Colonic mucosa (tissue), 4 donors: ENCODE data around the gene NBEAL1. TPM values are rescaled to one million over a fixed set of nuclear protein-coding genes. Genes with fewer than 3 reads are reported as not detected.
"Not testable (repeated sequence)": the region's sequence is repeated elsewhere in the genome, so short reads cannot be mapped to it uniquely, and the experiment has no call there.

Source experiments
- DNase-seq: peaks from one replicate; pipeline ENCODE4 v3.0.0-alpha.2; 2020
- H3K27ac ChIP-seq: fragments of 200-600 bp; one replicate; pipeline ENCODE4 v1.8.0; 2021
- H3K27me3 ChIP-seq: fragments of 200-600 bp; one replicate; pipeline ENCODE4 v1.8.0; 2021
- H3K36me3 ChIP-seq: fragments of 200-600 bp; one replicate; pipeline ENCODE4 v1.8.0; 2021
- H3K4me1 ChIP-seq: fragments of 200-600 bp; one replicate; pipeline ENCODE4 v1.8.0; 2021; ENCODE audit warnings: mild to moderate bottlenecking
- H3K4me3 ChIP-seq: fragments of 200-600 bp; one replicate; pipeline ENCODE4 v1.8.0; 2021
- H3K9ac ChIP-seq, 2 donors: one replicate each; pipeline ENCODE4 v1.7.0; 2013; ENCODE audit warnings: control low read depth in 2 of 2, low read depth in 2 of 2, low read length in 2 of 2
- H3K9me3 ChIP-seq: fragments of 200-600 bp; one replicate; pipeline ENCODE4 v1.8.0; 2021
- intact Hi-C: fragments of 100-400 bp; cut with DNase I; formaldehyde crosslinking; loops from one replicate; pipeline ENCODE4 v1.14.1; 2022
- total RNA-seq, 2 donors: library from RNA; stranded (reverse); fragmentation: NEBNext Ultra II Directional in 1 of 2; extraction: Animal tissue kit (Norgen Biotek cat#: 25700) in 1 of 2; gene quantifications; one replicate each; pipeline ENCODE4 v1.2.1, GENCODE V29; 2021
- TF ChIP-seq, protein P1 (sequence below): fragments of 200-600 bp; IDR thresholded peaks from one replicate; pipeline ENCODE4 v1.8.0; 2022; ENCODE audit warnings: antibody characterized with exemption, mild to moderate bottlenecking
- donor health status: healthy.
- donor health status: DM: no; HTN: no; CAD: no.
- donor health status: DM: no; HTN: no; CAD: no.

NBEAL1 gene
- total RNA-seq, 2 donors from 2014 or later, result 61.8 to 72.7 TPM

DNA sequence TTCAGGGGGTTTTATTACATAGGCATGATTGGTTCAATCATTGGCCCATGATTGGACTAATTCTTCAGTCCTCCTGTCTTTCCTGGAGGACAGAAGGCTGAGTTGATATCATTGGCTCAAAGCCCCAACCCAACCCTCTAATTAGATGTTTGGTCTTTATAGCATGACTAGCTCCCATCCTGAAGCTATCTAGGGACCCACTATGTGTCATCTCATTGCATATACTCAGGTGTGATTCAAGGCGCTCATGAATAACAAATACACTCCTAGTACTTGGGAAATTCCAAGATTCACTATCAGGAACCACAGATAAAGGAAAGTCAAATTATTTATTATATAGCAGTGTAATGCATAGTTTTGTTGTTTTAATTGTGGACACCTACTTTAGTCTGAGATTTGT, 24.9 kb upstream of the NBEAL1 start:
- H3K4me3 ChIP-seq, result no peak overlapping the region
- H3K9me3 ChIP-seq, result no peaks in the 10 kb centered on the region
- intact Hi-C loops, result no loop called here
- no peak for DNase-seq
- H3K36me3 ChIP-seq, result no peaks in the 10 kb centered on the region
- TF ChIP-seq, protein P1, sequence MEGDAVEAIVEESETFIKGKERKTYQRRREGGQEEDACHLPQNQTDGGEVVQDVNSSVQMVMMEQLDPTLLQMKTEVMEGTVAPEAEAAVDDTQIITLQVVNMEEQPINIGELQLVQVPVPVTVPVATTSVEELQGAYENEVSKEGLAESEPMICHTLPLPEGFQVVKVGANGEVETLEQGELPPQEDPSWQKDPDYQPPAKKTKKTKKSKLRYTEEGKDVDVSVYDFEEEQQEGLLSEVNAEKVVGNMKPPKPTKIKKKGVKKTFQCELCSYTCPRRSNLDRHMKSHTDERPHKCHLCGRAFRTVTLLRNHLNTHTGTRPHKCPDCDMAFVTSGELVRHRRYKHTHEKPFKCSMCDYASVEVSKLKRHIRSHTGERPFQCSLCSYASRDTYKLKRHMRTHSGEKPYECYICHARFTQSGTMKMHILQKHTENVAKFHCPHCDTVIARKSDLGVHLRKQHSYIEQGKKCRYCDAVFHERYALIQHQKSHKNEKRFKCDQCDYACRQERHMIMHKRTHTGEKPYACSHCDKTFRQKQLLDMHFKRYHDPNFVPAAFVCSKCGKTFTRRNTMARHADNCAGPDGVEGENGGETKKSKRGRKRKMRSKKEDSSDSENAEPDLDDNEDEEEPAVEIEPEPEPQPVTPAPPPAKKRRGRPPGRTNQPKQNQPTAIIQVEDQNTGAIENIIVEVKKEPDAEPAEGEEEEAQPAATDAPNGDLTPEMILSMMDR, result no peak
- H3K27ac ChIP-seq, result no peak overlapping the region
- H3K27me3 ChIP-seq, result no peaks in the 10 kb centered on the region
- no peak overlapping the region for H3K9ac ChIP-seq
- no peaks in the 10 kb centered on the region for H3K4me1 ChIP-seq

DNA sequence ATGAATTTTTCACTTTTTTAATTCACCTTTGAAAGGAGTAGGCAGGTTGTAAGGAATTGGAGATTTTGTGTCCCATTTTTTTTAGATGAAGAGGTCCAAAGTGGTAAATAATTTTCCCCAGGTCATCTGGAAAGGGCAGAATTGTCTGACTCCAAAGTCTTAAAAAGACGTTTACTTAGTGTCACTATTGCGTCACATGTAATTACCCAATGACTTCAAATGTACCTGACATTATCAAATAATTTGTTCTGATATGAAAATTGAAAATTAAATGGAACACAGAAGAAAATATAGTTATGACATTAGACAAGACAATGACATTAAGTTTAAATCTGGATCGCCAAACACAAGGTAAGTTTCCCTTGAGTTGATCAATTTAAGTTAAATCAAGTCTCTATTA, 24.2 kb upstream of the NBEAL1 start:
- Histone ChIP-seq H3K4me1 (no peaks in the 10 kb centered on the region), H3K9me3 (no peaks in the 10 kb centered on the region), H3K27ac (no peak overlapping the region), H3K36me3 (no peaks in the 10 kb centered on the region), H3K9ac (no peak overlapping the region), H3K27me3 (no peaks in the 10 kb centered on the region), H3K4me3 (no peak overlapping the region)
- TF ChIP-seq, protein P1, result no peak
- intact Hi-C loops, result no loop called here
- no peak for DNase-seq

DNA sequence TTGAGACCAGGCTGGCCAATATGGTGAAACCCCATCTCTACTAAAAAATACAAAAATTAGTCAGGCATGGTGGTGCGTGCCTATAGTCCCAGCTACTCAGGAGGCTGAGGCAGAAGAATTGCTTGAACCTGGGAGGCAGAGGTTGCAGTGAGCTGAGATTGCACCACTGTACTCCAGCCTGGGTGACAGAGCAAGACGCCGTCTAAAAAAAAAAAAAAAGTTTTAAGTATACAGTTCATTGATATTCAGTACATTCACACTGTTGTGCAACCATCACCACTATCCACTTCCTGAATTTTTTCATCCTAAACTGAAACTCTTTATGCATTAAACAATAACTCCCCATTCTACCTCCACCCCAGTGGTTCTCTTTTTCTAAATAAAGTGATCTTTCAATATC, 17.6 kb upstream of the NBEAL1 start:
- H3K27ac ChIP-seq, H3K4me3 ChIP-seq, H3K9ac ChIP-seq, DNase-seq, H3K36me3 ChIP-seq, H3K9me3 ChIP-seq, intact Hi-C loops, H3K4me1 ChIP-seq, H3K27me3 ChIP-seq: not testable (repeated sequence)

DNA sequence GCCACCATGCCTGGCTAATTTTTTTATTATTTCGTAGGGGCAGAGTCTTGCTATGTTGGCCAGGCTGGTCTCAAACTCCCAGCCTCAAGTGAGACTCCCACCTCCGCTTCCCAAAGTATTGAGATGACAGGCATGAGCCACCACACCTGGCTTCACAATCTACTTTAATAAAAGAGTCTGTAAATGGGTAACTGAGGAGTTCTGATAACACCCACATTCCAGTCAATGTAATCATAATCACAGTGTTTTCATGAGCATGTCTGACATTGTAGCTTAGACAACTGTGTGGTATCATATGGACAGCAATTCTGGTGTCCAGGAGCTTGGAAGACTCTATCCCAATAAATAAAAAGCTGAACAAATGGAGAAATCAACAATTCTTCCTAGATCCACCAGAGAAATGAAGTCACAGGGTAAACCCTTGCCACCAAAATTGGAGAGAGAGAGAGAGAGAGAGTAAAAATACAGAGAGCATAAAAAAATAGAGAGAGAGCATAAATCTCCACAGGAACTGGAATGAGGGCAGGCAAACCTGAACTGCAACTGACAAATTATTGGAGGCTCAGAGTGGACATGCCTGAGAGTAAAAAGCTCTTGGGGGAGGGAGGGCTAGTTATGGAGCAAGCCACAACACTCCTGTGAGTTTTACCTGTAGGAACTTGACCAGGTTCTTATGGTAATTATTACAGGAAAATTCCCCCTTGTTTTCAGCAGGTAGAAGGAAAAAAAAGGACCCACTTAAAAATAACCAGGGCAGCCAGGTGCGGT, 12.4 kb upstream of the NBEAL1 start:
- Histone ChIP-seq H3K4me3 (no peak overlapping the region), H3K4me1 (no peaks in the 10 kb centered on the region), H3K36me3 (no peaks in the 10 kb centered on the region), H3K27me3 (no peaks in the 10 kb centered on the region), H3K9me3 (no peaks in the 10 kb centered on the region), H3K9ac (no peak overlapping the region), H3K27ac (no peak overlapping the region)
- TF ChIP-seq, protein P1, result no peak
- no peak for DNase-seq
- intact Hi-C loops, result no loop called here

DNA sequence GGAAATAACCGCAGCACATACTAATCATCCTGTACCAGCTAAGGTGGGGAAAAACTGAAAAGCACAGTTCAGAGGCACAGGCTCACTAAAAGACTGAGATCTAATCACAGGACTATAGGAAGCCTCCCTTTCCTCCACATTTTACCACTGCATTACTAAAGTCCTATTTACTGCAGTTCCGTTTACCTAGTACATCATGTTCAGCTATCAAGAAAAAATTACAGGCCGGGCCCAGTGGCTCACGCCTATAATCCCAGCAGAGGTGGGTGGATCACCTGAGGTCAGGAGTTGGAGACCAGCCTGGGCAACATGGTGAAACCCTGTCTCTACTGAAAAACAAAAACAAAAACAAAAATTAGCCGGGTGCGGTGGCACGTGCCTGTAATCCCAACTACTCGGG, 11.0 kb upstream of the NBEAL1 start:
- no peak for DNase-seq
- H3K4me1 ChIP-seq, result no peaks in the 10 kb centered on the region
- no peaks in the 10 kb centered on the region for H3K27me3 ChIP-seq
- H3K9ac ChIP-seq, result no peak overlapping the region
- no peak overlapping the region for H3K27ac ChIP-seq
- no peak overlapping the region for H3K4me3 ChIP-seq
- TF ChIP-seq, protein P1, result no peak
- H3K9me3 ChIP-seq, result no peaks in the 10 kb centered on the region
- H3K36me3 ChIP-seq, result no peaks in the 10 kb centered on the region
- intact Hi-C loops, result no loop called here

DNA sequence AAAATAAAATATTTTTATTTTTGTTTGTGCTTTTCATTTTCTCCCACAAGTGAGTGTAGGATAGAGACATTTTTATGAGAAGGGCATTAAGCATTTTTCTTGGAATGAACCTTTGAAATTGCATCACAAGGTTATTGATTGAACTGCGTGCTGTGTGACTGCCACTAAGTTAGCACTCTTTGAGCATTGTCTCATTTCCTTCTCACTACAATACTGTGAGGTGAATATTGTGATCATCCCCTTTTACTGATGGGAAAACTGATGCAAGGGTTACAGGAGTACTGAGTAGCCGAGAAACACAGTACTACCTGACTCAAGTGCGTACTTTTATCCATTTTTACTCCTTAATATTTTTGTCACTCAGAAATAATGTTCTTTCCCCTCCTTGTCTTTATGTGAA, 2.0 kb downstream of the NBEAL1 start:
- no peak for DNase-seq
- H3K4me1 ChIP-seq, result peaks cover 13% of the 10 kb centered on the region
- H3K9me3 ChIP-seq, result no peaks in the 10 kb centered on the region
- TF ChIP-seq, protein P1, result no peak
- H3K9ac ChIP-seq, result peak overlapping the region in 1 of 2 donors; percentile 56
- H3K36me3 ChIP-seq, result no peaks in the 10 kb centered on the region
- intact Hi-C loops, result no loop called here
- no peaks in the 10 kb centered on the region for H3K27me3 ChIP-seq
- peak overlapping the region; percentile 11 for H3K4me3 ChIP-seq
- H3K27ac ChIP-seq, result peak overlapping the region; percentile 93
